Loucy (cell line): ENCODE results near the gene ZYG11A.

Source experiments
- H2AFZ ChIP-seq: fragments of 200-600 bp; sonication (generic); 2 replicates; pipeline ENCODE4 v1.6.0; 2016; ENCODE audit warnings: antibody characterized with exemption, mild to moderate bottlenecking, low read length, moderate library complexity
- H3F3A ChIP-seq: fragments of 200-600 bp; 2 replicates; pipeline ENCODE4 v1.6.0; 2016; ENCODE audit warnings: antibody characterized with exemption, low read depth, mild to moderate bottlenecking
- H3K27me3 ChIP-seq: fragments of 200-600 bp; sonication (generic); 2 replicates; pipeline ENCODE4 v1.6.1; 2014; ENCODE audit warnings: low read length, mild to moderate bottlenecking; ENCODE audit not compliant: insufficient read depth, poor library complexity, severe bottlenecking
- H3K36me3 ChIP-seq: fragments of 200-600 bp; sonication (generic); 2 replicates; pipeline ENCODE4 v1.6.1; 2016; ENCODE audit warnings: low read length; ENCODE audit not compliant: insufficient read depth
- H3K4me1 ChIP-seq: fragments of 200-600 bp; sonication (generic); 2 replicates; pipeline ENCODE4 v1.5.1; 2014; ENCODE audit warnings: low read length, mild to moderate bottlenecking; ENCODE audit not compliant: insufficient read depth, poor library complexity, severe bottlenecking
- H3K4me2 ChIP-seq: fragments of 200-600 bp; sonication (generic); 2 replicates; pipeline ENCODE4 v1.6.0; 2014; ENCODE audit warnings: antibody characterized with exemption, low read length, low read depth, mild to moderate bottlenecking; ENCODE audit not compliant: poor library complexity, severe bottlenecking
- H3K4me3 ChIP-seq: fragments of 200-600 bp; sonication (generic); 2 replicates; pipeline ENCODE4 v1.5.1; 2014; ENCODE audit warnings: low read length, mild to moderate bottlenecking, mixed read lengths; ENCODE audit not compliant: poor library complexity, severe bottlenecking
- H3K79me2 ChIP-seq: fragments of 200-600 bp; sonication (generic); 2 replicates; pipeline ENCODE4 v1.6.1; 2014; ENCODE audit warnings: low read length; ENCODE audit not compliant: insufficient read depth
- H3K9ac ChIP-seq: fragments of 200-600 bp; sonication (generic); 2 replicates; pipeline ENCODE4 v1.6.0; 2014; ENCODE audit warnings: mild to moderate bottlenecking, low read depth, low read length, moderate library complexity; ENCODE audit not compliant: poor library complexity, severe bottlenecking
- H3K9me2 ChIP-seq: fragments of 200-600 bp; sonication (generic); replicated peaks from 2 replicates; pipeline ENCODE4 v1.6.1; 2016; ENCODE audit warnings: low read depth, low read length, mixed read lengths
- H3K9me3 ChIP-seq: fragments of 200-600 bp; sonication (generic); 2 replicates; pipeline ENCODE4 v1.6.1; 2014; ENCODE audit warnings: mild to moderate bottlenecking, antibody characterized with exemption, low read length, low read depth; ENCODE audit not compliant: insufficient read depth
- H4K20me1 ChIP-seq: fragments of 200-600 bp; sonication (generic); 2 replicates; pipeline ENCODE4 v1.6.0; 2014; ENCODE audit warnings: antibody characterized with exemption, low read length, mild to moderate bottlenecking; ENCODE audit not compliant: insufficient read depth, poor library complexity, severe bottlenecking
- EZH2phosphoT487 ChIP-seq: fragments of 200-600 bp; IDR thresholded peaks from 2 replicates; pipeline ENCODE4 v1.6.1; 2018; ENCODE audit warnings: antibody characterized with exemption, mild to moderate bottlenecking, moderate library complexity, borderline replicate concordance
- TF ChIP-seq, protein P1 (sequence below): fragments of 200-600 bp; sonication (generic); conservative IDR thresholded peaks from 2 replicates; pipeline ENCODE4 v1.5.1; 2014; ENCODE audit warnings: mild to moderate bottlenecking, antibody characterized with exemption, low read length

ZYG11A gene

DNA sequence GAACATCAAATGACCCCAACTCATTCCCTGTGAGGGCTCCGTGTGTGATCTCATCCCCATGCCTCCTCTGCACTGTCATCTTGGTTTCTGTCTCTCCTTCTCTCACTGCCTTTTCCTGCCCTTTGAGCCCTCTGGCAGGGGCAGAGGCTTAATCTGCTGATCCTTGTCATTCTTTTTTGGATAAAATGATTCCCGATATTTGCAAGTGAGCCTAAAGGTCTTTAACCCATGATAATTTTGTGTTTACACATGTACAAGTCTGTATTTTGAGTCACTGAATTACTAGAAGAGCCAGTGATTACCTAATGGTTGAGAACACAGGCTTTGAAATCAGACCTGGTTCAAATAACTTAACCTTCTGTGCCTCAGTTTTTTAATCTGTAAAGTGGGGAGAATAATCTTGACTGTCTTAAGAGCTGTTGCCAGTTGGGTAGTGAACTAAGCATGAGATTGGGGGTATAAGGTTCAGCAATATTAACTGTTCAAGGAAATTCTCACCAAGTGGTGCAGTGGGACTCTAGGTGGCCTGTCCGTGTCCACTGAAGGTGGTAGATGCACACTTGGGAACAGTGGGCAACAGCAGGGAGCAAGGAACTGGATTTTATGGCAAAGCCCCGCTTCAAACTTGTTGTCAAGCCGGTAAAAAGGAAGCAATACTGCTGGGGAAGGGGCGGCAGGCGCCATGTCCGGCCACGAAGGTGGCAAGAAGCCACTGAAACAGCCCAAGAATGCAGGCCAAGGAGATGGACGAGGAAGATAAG is 77.3 kb downstream of the ZYG11A start:
- Histone ChIP-seq H3K9me2 (no peaks in the 10 kb centered on the region), H4K20me1 (no peaks in the 10 kb centered on the region), H3K4me3 (no peak overlapping the region), H2AFZ (no peak overlapping the region), H3F3A (no peaks in the 10 kb centered on the region), H3K79me2 (no peaks in the 10 kb centered on the region), H3K9ac (no peak overlapping the region), H3K27me3 (no peaks in the 10 kb centered on the region), H3K4me2 (no peak overlapping the region), H3K9me3 (no peaks in the 10 kb centered on the region), H3K36me3 (no peaks in the 10 kb centered on the region), H3K4me1 (no peaks in the 10 kb centered on the region)
- TF ChIP-seq, protein P1, sequence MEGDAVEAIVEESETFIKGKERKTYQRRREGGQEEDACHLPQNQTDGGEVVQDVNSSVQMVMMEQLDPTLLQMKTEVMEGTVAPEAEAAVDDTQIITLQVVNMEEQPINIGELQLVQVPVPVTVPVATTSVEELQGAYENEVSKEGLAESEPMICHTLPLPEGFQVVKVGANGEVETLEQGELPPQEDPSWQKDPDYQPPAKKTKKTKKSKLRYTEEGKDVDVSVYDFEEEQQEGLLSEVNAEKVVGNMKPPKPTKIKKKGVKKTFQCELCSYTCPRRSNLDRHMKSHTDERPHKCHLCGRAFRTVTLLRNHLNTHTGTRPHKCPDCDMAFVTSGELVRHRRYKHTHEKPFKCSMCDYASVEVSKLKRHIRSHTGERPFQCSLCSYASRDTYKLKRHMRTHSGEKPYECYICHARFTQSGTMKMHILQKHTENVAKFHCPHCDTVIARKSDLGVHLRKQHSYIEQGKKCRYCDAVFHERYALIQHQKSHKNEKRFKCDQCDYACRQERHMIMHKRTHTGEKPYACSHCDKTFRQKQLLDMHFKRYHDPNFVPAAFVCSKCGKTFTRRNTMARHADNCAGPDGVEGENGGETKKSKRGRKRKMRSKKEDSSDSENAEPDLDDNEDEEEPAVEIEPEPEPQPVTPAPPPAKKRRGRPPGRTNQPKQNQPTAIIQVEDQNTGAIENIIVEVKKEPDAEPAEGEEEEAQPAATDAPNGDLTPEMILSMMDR, result no peak
- TF ChIP-seq EZH2phosphoT487, result no peak

DNA sequence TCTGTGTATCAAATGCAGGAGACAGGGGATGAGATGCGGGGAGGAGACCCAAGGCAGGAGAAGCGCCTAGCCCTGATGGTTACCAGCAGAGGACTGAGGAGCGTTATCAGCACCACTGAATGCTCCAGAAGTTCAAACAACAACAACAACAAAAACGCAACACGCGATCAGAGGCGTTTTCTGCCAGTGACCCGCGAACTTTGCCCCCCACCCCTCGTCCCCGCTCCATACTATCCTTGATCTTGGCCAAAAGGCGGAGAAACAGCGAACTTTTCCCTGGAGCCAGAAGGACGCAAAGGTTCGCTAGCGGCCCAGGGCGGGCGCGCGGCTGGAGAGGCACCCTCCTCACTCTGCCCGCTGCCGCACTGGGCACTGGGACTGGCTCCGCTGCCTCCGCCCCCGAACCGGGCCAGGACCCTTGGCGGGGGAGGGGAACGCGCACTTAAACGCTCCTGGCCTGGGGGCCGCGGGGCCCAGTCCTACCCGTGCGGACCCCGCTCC is 78.3 kb downstream of the ZYG11A start:
- H3K4me1 ChIP-seq, result no peaks in the 10 kb centered on the region
- H3K4me2 ChIP-seq, result no peak overlapping the region
- no peaks in the 10 kb centered on the region for H3F3A ChIP-seq
- H3K4me3 ChIP-seq, result no peak overlapping the region
- H3K9ac ChIP-seq, result no peak overlapping the region
- H3K27me3 ChIP-seq, result no peaks in the 10 kb centered on the region
- no peaks in the 10 kb centered on the region for H3K9me2 ChIP-seq
- H2AFZ ChIP-seq, result no peak overlapping the region
- no peaks in the 10 kb centered on the region for H3K36me3 ChIP-seq
- TF ChIP-seq, protein P1, result no peak
- no peak for TF ChIP-seq EZH2phosphoT487
- H4K20me1 ChIP-seq, result no peaks in the 10 kb centered on the region
- H3K9me3 ChIP-seq, result no peaks in the 10 kb centered on the region
- H3K79me2 ChIP-seq, result no peaks in the 10 kb centered on the region

DNA sequence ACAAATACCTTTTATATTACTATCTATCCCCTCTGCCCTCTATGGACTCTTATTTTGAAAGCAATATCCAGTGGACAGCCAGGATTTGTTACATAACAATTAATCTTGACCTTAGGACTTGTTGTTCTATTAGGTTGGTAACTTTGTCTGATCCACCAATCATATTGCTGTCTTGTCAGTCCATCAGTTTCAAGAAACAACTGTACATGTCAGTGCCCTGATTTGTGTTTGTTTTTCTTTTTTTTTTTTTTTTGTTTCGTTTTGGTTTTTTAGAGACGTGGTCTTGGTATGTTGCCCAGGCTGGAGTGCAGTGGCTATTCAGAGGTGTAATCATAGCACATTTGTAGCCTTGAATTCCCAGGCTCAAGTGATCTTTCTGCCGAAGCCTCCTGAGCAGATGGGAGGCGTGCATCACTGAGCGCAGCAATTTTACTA is 83.0 kb downstream of the ZYG11A start:
- no peaks in the 10 kb centered on the region for H3K9me3 ChIP-seq

More for the DNA sequence above, 83.0 kb downstream of the ZYG11A start:
- no peak overlapping the region for H3K9ac ChIP-seq
- H3K27me3 ChIP-seq, result peaks cover 18% of the 10 kb centered on the region
- no peaks in the 10 kb centered on the region for H3K9me2 ChIP-seq
- no peak overlapping the region for H3K4me3 ChIP-seq
- H3K4me2 ChIP-seq, result no peak overlapping the region
- TF ChIP-seq, protein P1, result no peak
- no peak for TF ChIP-seq EZH2phosphoT487
- H2AFZ ChIP-seq, result no peak overlapping the region
- no peaks in the 10 kb centered on the region for H3K79me2 ChIP-seq
- no peaks in the 10 kb centered on the region for H3K4me1 ChIP-seq
- no peaks in the 10 kb centered on the region for H4K20me1 ChIP-seq
- no peaks in the 10 kb centered on the region for H3F3A ChIP-seq
- H3K36me3 ChIP-seq, result no peaks in the 10 kb centered on the region
